ENCODE data around the gene TDRD12.

DNA sequence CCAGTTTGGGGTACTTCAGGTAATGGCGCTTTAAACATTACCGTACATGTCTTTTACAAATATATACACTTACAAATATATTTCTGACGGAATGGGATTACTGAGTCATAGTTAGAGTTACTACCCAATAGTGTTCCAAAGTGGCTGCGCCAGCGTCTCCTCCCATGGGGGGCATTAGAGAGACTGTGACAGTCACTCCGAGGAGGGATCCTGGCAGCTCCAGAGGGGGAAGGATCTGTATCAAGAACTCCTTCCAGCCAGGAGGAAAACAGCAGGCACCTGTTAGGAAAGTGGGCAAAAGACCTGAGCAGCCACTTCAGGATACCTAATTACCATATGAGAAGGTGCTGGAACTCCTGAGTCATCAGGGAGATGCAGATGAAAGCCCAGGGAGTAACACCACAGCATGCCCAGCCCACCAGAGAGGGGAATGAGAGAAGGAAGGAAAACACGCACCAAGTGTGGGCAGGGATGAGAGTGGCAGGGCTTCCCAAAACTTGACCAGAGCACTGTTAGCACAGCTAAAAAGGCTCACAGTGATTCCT, 97.1 kb downstream of the TDRD12 start:
- TF ChIP-seq, protein P1, sequence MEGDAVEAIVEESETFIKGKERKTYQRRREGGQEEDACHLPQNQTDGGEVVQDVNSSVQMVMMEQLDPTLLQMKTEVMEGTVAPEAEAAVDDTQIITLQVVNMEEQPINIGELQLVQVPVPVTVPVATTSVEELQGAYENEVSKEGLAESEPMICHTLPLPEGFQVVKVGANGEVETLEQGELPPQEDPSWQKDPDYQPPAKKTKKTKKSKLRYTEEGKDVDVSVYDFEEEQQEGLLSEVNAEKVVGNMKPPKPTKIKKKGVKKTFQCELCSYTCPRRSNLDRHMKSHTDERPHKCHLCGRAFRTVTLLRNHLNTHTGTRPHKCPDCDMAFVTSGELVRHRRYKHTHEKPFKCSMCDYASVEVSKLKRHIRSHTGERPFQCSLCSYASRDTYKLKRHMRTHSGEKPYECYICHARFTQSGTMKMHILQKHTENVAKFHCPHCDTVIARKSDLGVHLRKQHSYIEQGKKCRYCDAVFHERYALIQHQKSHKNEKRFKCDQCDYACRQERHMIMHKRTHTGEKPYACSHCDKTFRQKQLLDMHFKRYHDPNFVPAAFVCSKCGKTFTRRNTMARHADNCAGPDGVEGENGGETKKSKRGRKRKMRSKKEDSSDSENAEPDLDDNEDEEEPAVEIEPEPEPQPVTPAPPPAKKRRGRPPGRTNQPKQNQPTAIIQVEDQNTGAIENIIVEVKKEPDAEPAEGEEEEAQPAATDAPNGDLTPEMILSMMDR (IDR thresholded peaks at IDR 0.05): no peak
- no peak for TF ChIP-seq POLR2A (IDR thresholded peaks at IDR 0.05)
